ENCODE data around the gene PDZD11. TPM values are rescaled to one million over a fixed set of nuclear protein-coding genes. Genes with fewer than 3 reads are reported as not detected.

Gene PDZD11
- total and polyA plus RNA-seq, 9 of the 15 experiments (the other 6 are each of a cell fraction or from before 2014, with no cell fraction given), result 21.9 to 109 (median 36.4) TPM

DNA sequence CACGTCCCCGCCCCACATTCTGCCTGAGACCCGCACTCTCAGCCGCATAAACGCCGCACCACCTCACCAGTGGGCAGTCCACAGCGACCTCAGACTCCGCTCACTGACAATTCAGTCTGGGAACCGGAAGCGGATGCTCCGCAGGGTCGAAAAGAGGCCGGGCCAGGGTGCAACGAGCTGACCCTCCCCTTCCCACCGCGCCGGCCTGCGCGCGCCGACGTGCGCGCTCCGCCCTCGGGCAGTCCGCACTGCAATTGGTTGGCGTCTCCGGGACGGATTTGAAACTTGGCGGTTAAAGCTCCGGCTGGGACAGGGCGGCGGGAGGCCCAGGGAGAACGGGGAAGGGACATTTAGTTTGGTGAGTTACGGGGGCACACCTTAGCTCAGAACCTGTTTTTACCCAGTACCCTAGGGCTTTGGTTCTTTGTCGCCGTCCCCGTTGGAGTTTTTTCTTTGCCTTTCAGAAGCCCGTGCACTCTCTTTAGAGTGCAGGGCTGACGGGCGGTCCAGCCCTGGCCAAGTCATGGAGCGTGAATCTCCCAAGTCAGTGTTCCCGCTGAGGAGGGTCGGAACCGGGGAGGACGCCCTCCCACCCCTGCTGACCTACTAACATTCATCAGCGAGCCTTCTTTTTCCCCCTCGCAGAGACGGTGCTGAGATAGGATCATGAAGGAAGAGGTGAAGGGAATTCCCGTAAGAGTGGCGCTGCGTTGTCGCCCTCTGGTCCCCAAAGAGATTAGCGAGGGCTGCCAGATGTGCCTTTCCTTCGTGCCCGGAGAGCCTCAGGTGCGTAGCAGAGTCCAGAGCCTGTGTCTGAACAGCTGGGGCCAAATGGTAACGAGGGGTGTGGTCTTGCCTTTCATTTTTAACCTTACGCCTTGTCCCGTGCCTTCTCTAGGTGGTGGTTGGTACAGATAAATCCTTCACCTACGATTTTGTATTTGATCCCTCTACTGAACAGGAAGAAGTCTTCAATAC is at the start of gene PDZD11, which contains the start of gene KIF4A (continued):
- TF ChIP-seq ZBTB40 (IDR thresholded peaks at IDR 0.05) (peak; percentile 91), ZBTB40 (CRISPR knock-in tag; IDR thresholded peaks at IDR 0.05) (no peak), ADNP (tag; IDR thresholded peaks at IDR 0.05) (no peak), PHF20 (IDR thresholded peaks at IDR 0.05; ENCODE audit: partially characterized antibody) (peak; percentile 75), TFAM (CRISPR knock-in tag; conservative IDR thresholded peaks at IDR 0.05) (no peak), NUFIP1 (IDR thresholded peaks at IDR 0.05; ENCODE audit: partially characterized antibody) (no peak), NR4A1 (CRISPR knock-in tag; IDR thresholded peaks at IDR 0.05) (no peak), NR4A1 (tag; IDR thresholded peaks at IDR 0.05) (no peak), HMGN3 (IDR thresholded peaks at IDR 0.05; ENCODE audit: borderline replicate concordance, extremely low read depth, insufficient read length, low read depth, low read length) (peak; percentile 28), PTBP1 (IDR thresholded peaks at IDR 0.05; ENCODE audit: low read depth, low read length) (no peak), POLR2A (conservative IDR thresholded peaks at IDR 0.05) (peak; percentile 84), L3MBTL2 (IDR thresholded peaks at IDR 0.05) (peak; percentile 14; the same call in 1 of the 2 replicates)
- TF ChIP-seq, protein P1, sequence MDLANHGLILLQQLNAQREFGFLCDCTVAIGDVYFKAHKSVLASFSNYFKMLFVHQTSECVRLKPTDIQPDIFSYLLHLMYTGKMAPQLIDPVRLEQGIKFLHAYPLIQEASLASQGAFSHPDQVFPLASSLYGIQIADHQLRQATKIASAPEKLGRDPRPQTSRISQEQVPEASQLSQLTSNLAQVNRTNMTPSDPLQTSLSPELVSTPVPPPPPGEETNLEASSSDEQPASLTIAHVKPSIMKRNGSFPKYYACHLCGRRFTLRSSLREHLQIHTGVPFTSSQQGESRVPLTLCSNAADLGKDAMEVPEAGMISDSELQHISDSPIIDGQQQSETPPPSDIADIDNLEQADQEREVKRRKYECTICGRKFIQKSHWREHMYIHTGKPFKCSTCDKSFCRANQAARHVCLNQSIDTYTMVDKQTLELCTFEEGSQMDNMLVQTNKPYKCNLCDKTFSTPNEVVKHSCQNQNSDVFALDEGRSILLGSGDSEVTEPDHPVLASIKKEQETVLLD (IDR thresholded peaks at IDR 0.05), result peak; percentile 61; the same call in 1 of the 2 replicates
